HepG2 (cell line): Measurements from ENCODE around the gene NAALAD2. TPM values are rescaled to one million over a fixed set of nuclear protein-coding genes. Genes with fewer than 3 reads are reported as not detected.

Source experiments
- ATAC-seq: fragments of 200-7000 bp; cut with Tn5 transposase; 3 replicates; pipeline ENCODE4 v1.9.1; 2020; ENCODE audit warnings: mild to moderate bottlenecking, moderate library complexity
- BruUV-seq: library from RNA; stranded (reverse); fragments of 400-500 nt; replicated peaks from 2 replicates; lab custom pipeline; 2021; lab: Mats Ljungman, UMichigan
- CTCF ChIA-PET: fragments of 300-600 bp; formaldehyde crosslinking; extraction: SDS; loops from one replicate; lab custom pipeline; 2021; ENCODE audit warnings: low total read pairs, inconsistent platforms, low intra/inter-chr PET ratio; lab: Yijun Ruan, JAX
- POLR2A ChIA-PET: fragments of 350-600 bp; sonication (Branson Sonifier 250); formaldehyde crosslinking; loops from one replicate; lab custom pipeline; 2020; ENCODE audit warnings: antibody characterized with exemption, inconsistent platforms; lab: Yijun Ruan, JAX
- DNase-seq: peaks from one replicate; pipeline ENCODE4 v3.0.0-alpha.2; 2015; ENCODE audit warnings: low spot score
- FAIRE-seq: peaks from 3 replicates; lab custom pipeline; 2011; peaks lifted over from hg19 to GRCh38; lab: Jason Lieb, UNC
- H2AFZ ChIP-seq: one replicate; pipeline ENCODE4 v1.6.1; 2011; ENCODE audit warnings: low read length, inconsistent platforms
- H3K27ac ChIP-seq: fragments of 300-600 bp; 3 replicates; pipeline ENCODE4 v1.8.0; 2011; ENCODE audit warnings: mixed run types, mild to moderate bottlenecking, mixed read lengths, low read length, inconsistent platforms; ENCODE audit not compliant: insufficient read depth; ENCODE audit errors: extremely low read length
- H3K27me3 ChIP-seq, 2 experiments: fragments of 200-600 bp in 1 of 2; 2 replicates in 1 of 2; 3 replicates in 1 of 2; pipeline versions ENCODE4 v1.6.0 to v1.8.0; 2011; ENCODE audit warnings: low read length in 2 of 2, mild to moderate bottlenecking in 2 of 2, moderate library complexity in 2 of 2, inconsistent platforms in 1 of 2; ENCODE audit not compliant: insufficient read depth in 2 of 2, control insufficient read depth in 1 of 2
- H3K36me3 ChIP-seq, 2 experiments: fragments of 200-600 bp in 1 of 2; replicated peaks in 1 of 2; 2 replicates in 1 of 2; 3 replicates in 1 of 2; pipeline versions ENCODE4 v1.5.1 to v1.8.0; 2011; ENCODE audit warnings: low read length in 2 of 2, inconsistent platforms in 1 of 2; ENCODE audit not compliant: insufficient read depth in 2 of 2, control insufficient read depth in 1 of 2
- H3K4me1 ChIP-seq: 2 replicates; pipeline ENCODE4 v1.5.1; 2012; ENCODE audit warnings: low read length, inconsistent platforms; ENCODE audit not compliant: insufficient read depth
- H3K4me2 ChIP-seq: 2 replicates; pipeline ENCODE4 v1.6.0; 2011; ENCODE audit warnings: low read depth, low read length, inconsistent platforms
- H3K4me3 ChIP-seq, 3 experiments: fragments of 200-600 bp in 1 of 3; sonication (generic), shearing (Covaris generic) in 1 of 3; replicated peaks in 1 of 3; 2 replicates each; pipeline ENCODE4 v1.5.1; 2011 to 2016; ENCODE audit warnings: low read length in 3 of 3, inconsistent platforms in 2 of 3, low read depth in 2 of 3, mild to moderate bottlenecking in 2 of 3, control low read depth in 1 of 3, mixed read lengths in 1 of 3; ENCODE audit not compliant: insufficient read depth in 1 of 3
- H3K79me2 ChIP-seq: one replicate; pipeline ENCODE4 v1.6.1; 2011; ENCODE audit warnings: low read length, inconsistent platforms; ENCODE audit not compliant: insufficient read depth
- H3K9ac ChIP-seq: 2 replicates; pipeline ENCODE4 v1.6.0; 2011; ENCODE audit warnings: mild to moderate bottlenecking, low read depth, low read length, inconsistent platforms; ENCODE audit not compliant: insufficient read depth
- H3K9me3 ChIP-seq: 2 replicates; pipeline ENCODE4 v1.5.1; 2012; ENCODE audit warnings: mild to moderate bottlenecking, low read length
- H4K20me1 ChIP-seq: 2 replicates; pipeline ENCODE4 v1.6.0; 2011; ENCODE audit warnings: inconsistent platforms, mild to moderate bottlenecking, low read length, moderate library complexity; ENCODE audit not compliant: insufficient read depth
- CEBPB ChIP-seq: IDR thresholded peaks from 2 replicates; pipeline ENCODE4 v1.6.1; 2011; ENCODE audit warnings: low read depth, low read length, improper control_type of control experiment, borderline replicate concordance
- DPF2 ChIP-seq: sonication (generic); formaldehyde crosslinking; IDR thresholded peaks from 2 replicates; pipeline ENCODE4 v1.4.0; 2020; ENCODE audit warnings: mild to moderate bottlenecking, low read depth, missing genetic modification reagents, borderline replicate concordance
- FOXA1 ChIP-seq, 2 experiments: fragments of 450-650 bp in 1 of 2; sonication (generic) in 1 of 2; formaldehyde crosslinking in 1 of 2; IDR thresholded peaks; 2 replicates each; pipeline versions ENCODE4 v1.4.0 to v1.6.1; 2016 to 2020; ENCODE audit warnings: missing genetic modification reagents in 1 of 2
- RORA ChIP-seq: sonication (generic); formaldehyde crosslinking; IDR thresholded peaks from 2 replicates; pipeline ENCODE4 v1.5.0; 2020; ENCODE audit warnings: mild to moderate bottlenecking, missing genetic modification reagents, moderate library complexity
- SETDB1 ChIP-seq: sonication (generic); formaldehyde crosslinking; IDR thresholded peaks from 2 replicates; pipeline ENCODE4 v1.5.1; 2020; ENCODE audit warnings: missing genetic modification reagents, mild to moderate bottlenecking, borderline replicate concordance
- SUZ12 ChIP-seq: fragments of 150-350 bp; IDR thresholded peaks from 2 replicates; pipeline ENCODE4 v1.6.1; 2014; ENCODE audit warnings: low read depth, low read length
- ZNF180 ChIP-seq: sonication (generic); formaldehyde crosslinking; IDR thresholded peaks from 2 replicates; pipeline ENCODE4 v1.4.0; 2020; ENCODE audit warnings: low read depth, missing genetic modification reagents, borderline replicate concordance
- ZNF329 ChIP-seq: sonication (generic); formaldehyde crosslinking; IDR thresholded peaks from 2 replicates; pipeline ENCODE4 v1.9.0; 2021; ENCODE audit warnings: low read depth, mild to moderate bottlenecking, missing genetic modification reagents
- ZNF460 ChIP-seq: sonication (generic); formaldehyde crosslinking; IDR thresholded peaks from 2 replicates; pipeline ENCODE4 v1.5.1; 2020; ENCODE audit warnings: missing genetic modification reagents, mild to moderate bottlenecking, borderline replicate concordance
- ZNF547 ChIP-seq: sonication (generic); formaldehyde crosslinking; IDR thresholded peaks from 2 replicates; pipeline ENCODE4 v1.5.1; 2020; ENCODE audit warnings: mild to moderate bottlenecking, missing genetic modification reagents
- ZNF549 ChIP-seq: sonication (generic); formaldehyde crosslinking; IDR thresholded peaks from 2 replicates; pipeline ENCODE4 v1.5.0; 2020; ENCODE audit warnings: missing genetic modification reagents
- ZNF775 ChIP-seq: sonication (generic); formaldehyde crosslinking; IDR thresholded peaks from 2 replicates; pipeline ENCODE4 v1.4.0; 2020; ENCODE audit warnings: missing genetic modification reagents, mild to moderate bottlenecking, moderate library complexity, borderline replicate concordance
- WGBS: methylation state at CpG from one replicate; pipeline ENCODE4 v1.1.6; 2017; ENCODE audit warnings: low lambda C conversion rate; 5-methylcytosine and 5-hydroxymethylcytosine counted together
- in situ Hi-C: cut with HindIII; loops from 2 replicates; pipeline ENCODE4 v1.10.0; 2017; ENCODE audit warnings: low pct_unique_long_range_greater_than_20kb; ENCODE audit not compliant: extremely low pct_ligation_motif_present
- intact Hi-C: fragments of 100-400 bp; cut with micrococcal nuclease; formaldehyde crosslinking; loops from one replicate; pipeline ENCODE4 v1.10.0; 2022; ENCODE audit not compliant: unreplicated experiment
- polyA plus RNA-seq, 8 experiments: library from polyadenylated mRNA; depleted of rRNA in 3 of 8; stranded (reverse) in 7 of 8; unstranded in 1 of 8; fragments of >200 nt; fragmentation: Illumina TruSeq in 4 of 8; extraction: Trizol in 4 of 8; gene quantifications; 2 replicates each; pipeline versions ENCODE4 v1.2.1 to v1.2.3, GENCODE V29; 2011 to 2016; ENCODE audit warnings: low read depth in 4 of 8, missing spikeins in 1 of 8, mixed read lengths in 1 of 8; ENCODE audit not compliant: insufficient read depth in 1 of 8
- total RNA-seq, 5 experiments: library from RNA; depleted of rRNA; stranded (reverse); fragments of >200 nt; fragmentation: Illumina TruSeq; extraction: Trizol; gene quantifications; 2 replicates each; pipeline ENCODE4 v1.2.3, GENCODE V29; 2016; ENCODE audit warnings: low read depth in 1 of 5
- TF ChIP-seq, protein P1 (sequence below): sonication (generic); formaldehyde crosslinking; IDR thresholded peaks from 2 replicates; pipeline ENCODE4 v1.5.1; 2020; ENCODE audit warnings: mild to moderate bottlenecking, moderate library complexity, missing genetic modification reagents
- TF ChIP-seq, protein P2 (sequence below): sonication (generic); formaldehyde crosslinking; IDR thresholded peaks from 2 replicates; pipeline ENCODE4 v1.8.0; 2022; ENCODE audit warnings: missing genetic modification reagents, low read depth, mild to moderate bottlenecking, borderline replicate concordance
- TF ChIP-seq, protein P3 (sequence below): sonication (generic); formaldehyde crosslinking; IDR thresholded peaks from 2 replicates; pipeline ENCODE4 v1.5.1; 2020; ENCODE audit warnings: mild to moderate bottlenecking, missing genetic modification reagents, moderate library complexity

The NAALAD2 gene
- total and polyA plus RNA-seq, 2 of the 13 experiments (the other 11 are each of a cell fraction or from before 2014, with no cell fraction given), result 8.0 to 8.9 TPM

DNA sequence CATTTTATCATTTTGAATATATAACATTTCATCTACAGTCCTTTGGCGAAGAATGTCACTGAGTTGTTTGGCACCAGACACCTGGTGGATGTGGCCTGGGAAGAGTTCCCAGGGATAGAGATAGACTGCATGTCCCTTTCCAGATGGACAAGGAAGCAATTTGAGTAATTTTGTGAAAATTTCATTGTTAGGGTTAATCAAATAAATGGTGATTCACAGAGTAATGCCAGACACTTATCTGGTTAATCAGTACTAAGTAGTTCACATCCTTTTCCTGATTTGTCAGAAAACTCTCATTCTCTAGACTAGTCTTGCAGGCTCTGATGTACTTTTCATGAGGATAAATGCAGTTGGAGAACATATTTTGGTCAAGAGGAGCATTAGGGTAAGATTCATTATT, 41.6 kb downstream of the NAALAD2 start (continued):
- TF ChIP-seq, protein P1, sequence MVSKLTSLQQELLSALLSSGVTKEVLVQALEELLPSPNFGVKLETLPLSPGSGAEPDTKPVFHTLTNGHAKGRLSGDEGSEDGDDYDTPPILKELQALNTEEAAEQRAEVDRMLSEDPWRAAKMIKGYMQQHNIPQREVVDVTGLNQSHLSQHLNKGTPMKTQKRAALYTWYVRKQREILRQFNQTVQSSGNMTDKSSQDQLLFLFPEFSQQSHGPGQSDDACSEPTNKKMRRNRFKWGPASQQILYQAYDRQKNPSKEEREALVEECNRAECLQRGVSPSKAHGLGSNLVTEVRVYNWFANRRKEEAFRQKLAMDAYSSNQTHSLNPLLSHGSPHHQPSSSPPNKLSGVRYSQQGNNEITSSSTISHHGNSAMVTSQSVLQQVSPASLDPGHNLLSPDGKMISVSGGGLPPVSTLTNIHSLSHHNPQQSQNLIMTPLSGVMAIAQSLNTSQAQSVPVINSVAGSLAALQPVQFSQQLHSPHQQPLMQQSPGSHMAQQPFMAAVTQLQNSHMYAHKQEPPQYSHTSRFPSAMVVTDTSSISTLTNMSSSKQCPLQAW, result no peak
- no peak for TF ChIP-seq ZNF460 (CRISPR knock-in tag)
- no peak for TF ChIP-seq ZNF549 (CRISPR knock-in tag)
- TF ChIP-seq SETDB1 (CRISPR knock-in tag), result no peak

DNA sequence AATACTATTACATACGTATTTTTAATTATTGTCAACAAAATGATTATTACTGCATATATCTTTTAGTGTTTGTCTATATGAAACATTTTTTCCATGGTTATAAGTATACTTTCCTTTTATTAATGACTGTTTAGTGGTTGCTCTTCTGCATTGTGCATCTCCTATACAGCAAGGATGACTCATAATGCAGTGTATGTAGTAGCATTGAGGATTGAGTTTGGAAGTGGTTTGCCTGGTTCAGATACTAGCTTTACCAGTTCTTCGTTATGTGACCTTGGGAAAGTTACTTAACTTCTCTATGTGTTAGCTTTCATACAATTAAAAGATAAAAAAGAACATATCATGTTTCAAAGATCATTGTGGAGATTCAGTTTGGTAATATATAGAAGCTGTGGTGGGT, 44.3 kb downstream of the NAALAD2 start:
- no TSS peak for BruUV-seq
- H3K9me3 ChIP-seq, result no peaks in the 10 kb centered on the region
- CTCF ChIA-PET, result no interaction called here
- H3K27ac ChIP-seq, result no peak overlapping the region
- no peak overlapping the region for H3K4me3 ChIP-seq
- TF ChIP-seq CEBPB, result no peak
- TF ChIP-seq, all 625 proteins: peak for 0
- FAIRE-seq, result no peak
- H4K20me1 ChIP-seq, result no peaks in the 10 kb centered on the region
- H3K36me3 ChIP-seq, result no peaks in the 10 kb centered on the region; a peak in 1 of 5 replicates
- POLR2A ChIA-PET, result no interaction called here
- no peak overlapping the region for H3K4me2 ChIP-seq
- no peak for ATAC-seq
- intact Hi-C loops, result no loop called here
- no peak overlapping the region for H2AFZ ChIP-seq
- in situ Hi-C loops, result no loop called here
- H3K79me2 ChIP-seq, result no peaks in the 10 kb centered on the region
- no peaks in the 10 kb centered on the region for H3K27me3 ChIP-seq
- no peak overlapping the region for H3K9ac ChIP-seq
- H3K4me1 ChIP-seq, result no peaks in the 10 kb centered on the region
- DNase-seq, result no peak
- 70% methylated on average over 2 of the region's 2 CpGs for WGBS

DNA sequence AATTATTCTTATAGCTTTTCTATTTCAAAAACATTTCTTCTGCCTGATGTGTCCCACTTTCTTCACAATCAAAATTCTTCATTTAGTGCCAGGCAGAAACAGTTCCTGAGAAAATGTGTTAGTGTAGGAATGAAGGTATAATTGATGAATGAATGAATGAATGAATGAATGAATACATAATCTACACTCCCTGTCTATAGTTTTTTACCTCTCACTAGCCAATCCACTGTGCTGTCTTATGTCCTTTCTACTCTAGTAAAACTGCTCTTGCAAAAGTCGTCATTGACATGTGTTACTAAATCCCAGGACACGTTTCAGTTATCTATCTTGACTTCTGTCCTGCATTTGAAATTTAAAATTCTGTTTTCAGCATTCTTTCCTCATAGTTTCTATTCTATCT, 45.5 kb downstream of the NAALAD2 start:
- no peak for ATAC-seq
- Histone ChIP-seq H3K4me3 (no peak overlapping the region), H3K4me1 (no peaks in the 10 kb centered on the region), H3K9ac (no peak overlapping the region), H3K27me3 (no peaks in the 10 kb centered on the region), H2AFZ (no peak overlapping the region), H3K27ac (no peak overlapping the region), H3K79me2 (no peaks in the 10 kb centered on the region), H3K4me2 (no peak overlapping the region), H3K9me3 (no peaks in the 10 kb centered on the region), H4K20me1 (no peaks in the 10 kb centered on the region), H3K36me3 (no peaks in the 10 kb centered on the region; a peak in 1 of 5 replicates)
- POLR2A ChIA-PET, result no interaction called here
- 26% methylated on average over 2 of the region's 2 CpGs for WGBS
- FAIRE-seq, result no peak
- intact Hi-C loops (no loop called here), in situ Hi-C loops (no loop called here)
- no peak for DNase-seq
- no peak for TF ChIP-seq RORA (CRISPR knock-in tag)
- no peak for TF ChIP-seq ZNF329 (CRISPR knock-in tag)
- no peak for TF ChIP-seq DPF2 (CRISPR knock-in tag)
- TF ChIP-seq, protein P2, sequence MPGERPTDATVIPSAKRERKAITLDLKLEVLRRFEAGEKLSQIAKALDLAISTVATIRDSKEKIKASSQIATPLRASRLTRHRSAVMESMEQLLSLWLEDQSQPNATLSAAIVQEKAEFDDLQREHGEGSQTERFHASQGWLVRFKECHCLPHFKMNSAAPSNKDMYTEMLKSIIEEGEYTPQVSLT (CRISPR knock-in tag), result no peak
- TF ChIP-seq SUZ12, result no peak
- no peak for TF ChIP-seq ZNF775 (CRISPR knock-in tag)
- no peak for TF ChIP-seq ZNF180 (CRISPR knock-in tag)
- TF ChIP-seq FOXA1 (IDR thresholded peaks at IDR 0.05), result no peak
- no peak for TF ChIP-seq FOXA1 (CRISPR knock-in tag; IDR thresholded peaks at IDR 0.05)
- TF ChIP-seq ZNF547 (CRISPR knock-in tag), result no peak
- TF ChIP-seq, protein P3, sequence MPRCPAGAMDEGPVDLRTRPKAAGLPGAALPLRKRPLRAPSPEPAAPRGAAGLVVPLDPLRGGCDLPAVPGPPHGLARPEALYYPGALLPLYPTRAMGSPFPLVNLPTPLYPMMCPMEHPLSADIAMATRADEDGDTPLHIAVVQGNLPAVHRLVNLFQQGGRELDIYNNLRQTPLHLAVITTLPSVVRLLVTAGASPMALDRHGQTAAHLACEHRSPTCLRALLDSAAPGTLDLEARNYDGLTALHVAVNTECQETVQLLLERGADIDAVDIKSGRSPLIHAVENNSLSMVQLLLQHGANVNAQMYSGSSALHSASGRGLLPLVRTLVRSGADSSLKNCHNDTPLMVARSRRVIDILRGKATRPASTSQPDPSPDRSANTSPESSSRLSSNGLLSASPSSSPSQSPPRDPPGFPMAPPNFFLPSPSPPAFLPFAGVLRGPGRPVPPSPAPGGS (CRISPR knock-in tag), result no peak
- BruUV-seq, result no TSS peak
- CTCF ChIA-PET, result no interaction called here
